Stimulated activated CD8-positive, alpha-beta memory T cell treated with anti-CD3 and anti-CD28 coated beads, Interleukin-4, amount 100 ng/mL, for 4 hours (primary cell): ENCODE results near the gene GDF15.

Experiments
- DNase-seq, 2 donors: peaks; one replicate each; pipeline ENCODE4 v3.0.0-alpha.2; 2020; ENCODE audit warnings: low read depth in 2 of 2, low spot score in 1 of 2

The GDF15 gene

DNA sequence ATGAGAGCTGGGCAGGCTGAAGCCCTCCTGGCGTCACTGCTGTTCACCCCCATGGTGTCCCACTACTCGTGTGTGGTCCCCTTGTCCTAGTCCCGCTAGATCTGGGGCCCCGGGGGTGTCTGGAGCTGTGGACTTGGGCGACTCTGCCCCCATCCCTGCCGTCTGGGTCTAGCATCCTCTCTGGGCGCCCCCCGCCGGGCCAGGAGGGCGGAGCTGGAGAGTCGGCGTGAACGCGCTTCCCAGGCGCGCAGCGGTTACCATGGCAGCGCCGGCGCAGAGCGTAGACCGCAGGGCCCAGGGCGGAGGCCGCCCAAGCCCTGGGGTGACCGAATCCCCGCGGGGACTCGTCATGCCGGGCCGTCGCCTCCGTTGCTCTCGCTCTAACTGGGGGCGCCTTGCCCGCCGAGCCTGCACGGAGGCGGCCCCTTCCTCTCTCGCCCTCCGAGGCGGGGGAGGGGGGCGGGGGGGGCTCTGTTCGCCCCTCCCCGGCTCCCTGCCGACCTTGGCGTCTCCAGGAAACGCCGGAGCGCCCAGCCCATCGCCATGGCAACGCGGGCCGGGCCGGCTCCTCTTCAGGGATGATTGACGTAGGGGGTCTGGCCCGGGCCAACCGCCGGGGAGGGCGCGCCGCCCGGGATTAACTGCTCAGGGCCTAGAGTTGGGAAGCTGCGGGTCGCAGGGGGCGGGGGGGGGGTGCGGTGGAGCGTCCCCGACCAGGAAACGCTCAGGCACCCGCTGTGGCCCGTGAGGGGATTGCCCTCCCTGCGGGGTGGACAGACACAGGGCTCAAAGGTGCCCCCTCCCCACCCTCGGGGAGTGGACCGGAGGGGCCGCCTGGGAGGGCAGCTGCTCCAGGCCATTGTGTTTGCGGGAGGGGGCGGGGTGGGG, 43.1 kb downstream of the GDF15 start:
- DNase-seq: peak; percentile 55 to 66

DNA sequence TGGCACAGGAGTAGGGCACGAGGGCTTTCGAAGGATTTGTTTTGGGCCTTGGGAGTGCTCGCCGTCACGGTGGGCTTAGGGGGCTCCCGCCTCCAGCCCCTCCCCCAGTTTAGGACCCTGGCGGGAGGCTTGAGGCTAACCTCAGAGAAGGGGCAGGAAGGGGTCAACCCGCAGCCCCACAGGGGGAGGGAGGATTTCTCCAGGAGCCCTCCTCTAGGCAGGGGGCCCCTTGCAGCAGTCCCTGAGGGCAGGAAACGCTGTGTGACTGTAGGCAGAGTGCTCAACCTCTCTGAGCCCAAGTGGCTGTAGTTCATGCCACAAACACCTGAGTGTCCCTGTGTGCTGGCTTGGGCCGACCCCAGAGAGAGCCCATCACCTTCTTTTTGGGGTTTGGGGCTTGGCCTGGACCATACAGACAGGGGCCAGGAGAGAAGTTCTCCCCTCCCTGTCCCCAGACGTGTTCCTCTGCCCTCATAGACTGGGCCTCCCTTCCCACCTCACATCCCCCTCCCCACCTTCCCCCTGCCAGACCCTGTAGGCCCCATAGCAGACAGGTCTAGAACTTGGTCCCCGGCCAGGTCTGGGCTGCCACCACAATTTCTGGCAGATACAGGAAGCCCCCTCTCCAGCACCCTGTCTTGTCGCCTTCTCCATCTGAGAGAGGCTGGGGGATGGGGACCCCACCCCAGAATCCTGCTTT, 43.9 kb downstream of the GDF15 start:
- DNase-seq: no peak

- DNase-seq: no peak
Observed at GRCh38 chr19:18430417-18431144, 44.6 kb downstream of the GDF15 start.

- no peak for DNase-seq
Observed at GRCh38 chr19:18431351-18432197, 45.6 kb downstream of the GDF15 start.

DNA sequence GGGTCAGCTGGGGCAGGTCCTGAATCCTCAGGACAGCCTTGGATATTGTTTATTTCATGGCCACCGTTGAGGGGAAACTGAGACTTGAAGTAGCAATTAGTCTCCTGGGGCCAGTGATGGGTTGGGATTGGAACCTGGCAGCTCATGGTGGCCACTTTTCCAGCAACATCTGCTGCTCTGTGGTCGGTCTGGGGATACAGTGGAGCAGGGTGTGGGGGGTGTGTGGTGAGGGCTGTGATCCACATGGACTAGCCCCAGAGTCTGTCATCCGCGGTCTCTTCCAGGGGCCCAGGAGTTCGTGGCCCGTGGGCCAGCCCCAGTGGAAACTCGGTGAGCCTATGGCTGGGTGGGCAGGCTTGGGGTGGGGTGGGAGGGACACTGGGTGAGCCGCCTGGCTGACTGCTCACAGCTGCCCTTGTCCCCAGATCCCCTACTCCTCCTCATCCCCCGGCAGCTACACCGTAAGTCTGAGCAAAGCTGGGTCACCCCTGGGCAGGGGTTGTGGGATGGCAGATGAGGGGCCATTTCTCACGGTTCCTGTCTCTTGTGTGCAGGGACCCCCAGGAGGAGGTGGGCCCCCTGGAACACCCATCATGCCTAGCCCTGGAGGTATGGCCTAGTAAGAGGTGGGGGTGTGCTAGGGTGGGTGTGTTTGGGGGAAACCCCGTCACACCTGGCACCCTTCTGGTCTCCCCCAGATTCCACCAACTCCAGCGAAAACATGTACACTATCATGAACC, 46.5 kb downstream of the GDF15 start:
- no peak for DNase-seq

GRCh38 chr19:18433015-18433691, 47.2 kb downstream of the GDF15 start:
- DNase-seq: peak in 1 of 2 donors; percentile 53

DNA sequence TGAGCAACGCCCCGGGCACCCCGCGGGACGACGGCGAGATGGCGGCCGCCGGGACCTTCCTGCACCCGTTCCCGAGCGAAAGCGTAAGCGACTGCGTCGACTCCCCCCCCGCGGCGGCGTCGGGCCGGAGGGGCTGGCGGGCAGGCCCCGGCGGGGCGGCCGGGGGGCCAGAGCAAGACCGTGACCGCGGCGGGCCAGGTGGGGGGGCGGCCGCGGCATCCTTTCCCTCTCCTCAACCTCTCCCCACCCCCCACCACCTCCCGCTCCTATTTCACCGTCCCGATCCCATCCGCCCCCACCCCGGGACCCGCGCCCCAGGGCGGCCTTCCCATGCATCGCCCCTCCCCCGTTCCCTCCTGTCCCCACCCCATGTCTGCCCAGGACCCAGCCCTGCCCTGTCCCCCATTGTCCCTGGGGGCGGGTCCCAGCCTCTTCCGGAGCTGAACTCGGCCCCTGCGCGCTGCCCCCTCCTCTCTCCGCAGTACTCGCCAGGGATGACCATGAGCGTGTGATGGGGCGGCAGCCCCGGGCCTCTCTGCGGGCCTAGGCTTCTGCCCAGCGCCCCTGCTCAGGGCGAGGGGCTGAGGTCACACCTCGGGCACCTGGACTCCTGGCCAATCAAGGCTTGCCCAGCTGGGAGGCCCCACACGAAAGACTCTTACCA, 47.9 kb downstream of the GDF15 start:
- DNase-seq: no peak

- no peak for DNase-seq
Observed at GRCh38 chr19:18434411-18435175, 48.6 kb downstream of the GDF15 start.

DNA sequence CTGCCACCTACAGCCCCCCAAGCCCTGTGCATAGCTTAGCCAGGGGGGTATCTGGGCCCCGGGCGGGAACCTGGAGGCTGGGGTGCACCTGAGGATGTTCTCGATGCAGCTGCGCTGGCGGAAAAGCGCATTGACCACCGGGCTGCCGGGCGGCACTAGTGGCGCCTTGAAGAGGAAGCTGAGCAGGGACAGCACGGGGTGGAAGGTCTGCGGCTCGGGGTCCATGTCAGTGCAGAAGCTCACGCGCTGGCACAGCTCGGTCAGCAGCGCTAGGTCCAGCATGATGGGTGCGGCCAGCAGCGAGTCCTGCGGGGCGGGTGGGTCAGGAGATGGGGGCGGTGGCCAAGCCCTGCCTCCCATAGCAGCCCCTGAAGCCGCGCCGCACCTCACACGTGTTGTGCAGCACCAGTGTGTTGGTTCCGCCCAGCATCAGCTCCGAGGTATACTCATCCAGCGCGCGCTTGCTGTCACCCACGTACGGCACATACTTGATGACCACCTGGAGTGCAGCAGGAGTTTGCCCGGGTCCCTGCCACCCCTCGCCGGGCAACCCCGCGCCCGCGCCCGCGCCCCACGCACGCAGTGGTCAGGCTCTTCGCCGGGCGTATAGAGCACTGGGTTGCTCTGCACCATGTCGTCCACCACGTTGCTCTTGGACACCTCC, 49.4 kb downstream of the GDF15 start:
- DNase-seq: no peak

DNA sequence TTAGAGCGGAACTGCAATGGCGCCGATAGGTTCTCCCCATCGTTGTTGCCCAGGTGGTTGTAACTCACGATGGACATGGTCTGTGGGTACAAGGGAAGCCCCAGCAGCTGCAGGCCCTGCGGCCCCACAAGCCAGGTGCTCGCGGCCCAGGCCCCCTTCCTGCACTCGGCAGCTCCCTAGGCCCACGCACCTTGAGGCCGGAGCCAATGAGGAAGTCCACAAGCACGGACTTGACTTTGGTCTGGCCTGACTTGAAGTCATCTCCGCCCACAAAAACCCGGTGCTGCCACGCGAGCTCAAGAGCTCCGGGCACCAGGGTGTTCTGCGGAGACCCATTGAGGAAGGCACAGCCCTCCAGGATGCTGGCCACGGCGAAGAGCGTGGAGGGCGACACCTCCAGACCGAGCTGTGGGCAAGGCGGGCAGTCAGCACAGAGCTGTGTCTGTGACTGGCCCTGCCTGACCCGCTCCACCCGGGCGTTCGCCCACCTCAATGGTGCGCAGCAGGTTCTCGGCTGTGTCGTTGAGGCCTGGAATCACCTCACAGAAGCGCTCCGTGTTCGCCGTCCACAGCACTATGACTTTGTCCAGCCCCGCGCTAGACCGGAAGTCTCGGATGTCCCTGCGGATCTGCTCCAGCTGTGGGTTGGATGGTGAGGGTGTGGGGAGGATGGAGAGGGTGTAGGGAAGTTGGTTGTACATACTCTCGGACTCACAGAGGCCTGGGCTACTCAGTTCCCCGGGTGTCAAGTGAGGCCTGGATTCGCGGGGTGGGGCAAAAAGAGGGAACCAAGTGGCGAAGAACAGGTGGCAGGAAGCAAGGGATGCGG, 50.1 kb downstream of the GDF15 start:
- DNase-seq: no peak

DNA sequence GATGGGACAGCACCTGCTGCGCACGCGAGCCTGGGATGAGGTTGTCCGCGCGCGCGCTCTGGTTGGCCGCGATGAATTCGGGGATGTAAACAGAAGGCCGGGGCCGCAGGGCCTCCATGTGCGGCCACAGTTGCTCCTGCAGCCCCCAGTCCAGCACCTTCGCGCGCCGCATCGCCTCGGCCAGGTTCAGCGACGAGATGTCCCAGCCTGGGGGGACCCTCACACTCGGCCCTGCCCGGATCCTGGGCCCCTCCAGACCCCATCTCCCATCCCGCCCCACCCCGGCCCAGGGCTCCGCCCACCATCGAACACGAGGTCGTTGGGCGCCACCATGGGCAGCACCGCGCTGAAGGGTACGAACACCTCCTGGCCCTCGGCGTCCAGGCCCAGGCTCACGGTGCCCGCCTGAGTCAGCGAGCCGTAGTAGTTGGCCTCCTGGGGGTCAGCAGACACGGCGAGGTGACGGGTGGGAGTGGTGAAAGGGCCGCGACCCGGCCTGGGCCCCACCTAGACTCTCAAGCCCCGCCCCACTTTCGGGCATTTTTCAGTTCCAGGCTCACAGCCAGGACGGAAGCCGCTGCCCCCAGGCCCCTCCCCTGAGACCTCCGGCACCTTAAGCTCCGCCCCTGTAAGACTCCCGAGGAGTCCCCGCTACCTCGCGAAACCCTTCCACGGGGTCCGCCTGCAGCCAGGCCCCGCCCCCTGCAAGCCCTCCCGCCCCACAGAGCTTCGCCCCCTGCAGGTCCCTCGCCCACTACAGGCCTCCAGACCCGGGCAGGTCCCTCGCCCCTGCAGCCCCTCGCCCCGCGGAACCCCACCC, 50.9 kb downstream of the GDF15 start:
- peak; percentile 60 to 75 for DNase-seq

GRCh38 chr19:18437491-18438330, 51.8 kb downstream of the GDF15 start, which contains the start of gene ISYNA1:
ISYNA1 (minus strand) TSS chr19:18438133; CDS start chr19:18437979, 154 bp downstream.
- peak; percentile 33 to 64 for DNase-seq

DNA sequence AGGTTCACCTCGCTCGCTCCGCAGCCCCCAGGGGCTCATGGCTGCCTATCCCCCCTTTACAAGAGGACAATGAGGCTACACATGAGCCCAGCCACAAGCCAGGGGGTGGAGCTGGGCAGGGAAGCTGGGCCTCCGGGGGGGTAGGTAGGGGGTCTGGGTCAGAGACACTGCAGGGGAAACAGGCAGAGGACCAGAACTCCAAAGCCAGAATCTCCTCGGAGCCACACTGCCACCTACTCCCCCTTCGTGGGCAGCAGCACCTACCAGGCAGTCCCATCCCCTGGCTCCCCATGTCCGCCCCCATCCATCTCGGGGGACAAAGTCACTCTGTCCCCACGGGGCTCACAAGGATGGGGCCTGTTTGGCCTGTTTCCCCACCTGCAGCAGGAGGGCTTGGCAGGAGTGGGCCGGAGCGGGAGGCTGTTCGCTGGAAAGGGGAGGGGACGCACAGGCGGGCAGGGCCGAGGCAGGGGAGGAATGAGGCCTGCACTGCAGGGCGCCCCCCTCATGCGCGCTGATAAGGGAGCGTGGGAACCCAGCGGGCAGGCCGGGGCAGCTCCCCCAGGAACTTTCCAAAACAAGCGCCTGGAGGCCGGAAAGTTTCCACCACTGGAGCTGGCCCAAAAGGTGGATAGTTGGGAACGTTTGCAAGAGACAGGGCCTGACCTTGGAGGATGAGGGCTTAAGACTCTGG, 52.5 kb downstream of the GDF15 start:
- DNase-seq: no peak
